Dermis microvascular lymphatic vessel endothelial cell (primary cell): ENCODE data around the gene STK32B. TPM values are rescaled to one million over a fixed set of nuclear protein-coding genes. Genes with fewer than 3 reads are reported as not detected.
A peak's percentile ranks its signal among the peaks of the same experiment; 100 is the strongest.
"Not testable (repeated sequence)": the region's sequence is repeated elsewhere in the genome, so short reads cannot be mapped to it uniquely, and the experiment has no call there.

Experiments
- DNase-seq, 2 donors: peaks; one replicate each; pipeline versions ENCODE4 v3.0.0 to v3.0.0-alpha.2; 2010; ENCODE audit warnings: low read depth in 2 of 2
- total RNA-seq: library from RNA; depleted of rRNA; stranded (reverse); fragments of >200 nt; gene quantifications from 2 replicates; pipeline ENCODE4 v1.2.1, GENCODE V29; 2014

STK32B gene
- total RNA-seq, 1 donor from 2014 or later, result 23.1 TPM

DNA sequence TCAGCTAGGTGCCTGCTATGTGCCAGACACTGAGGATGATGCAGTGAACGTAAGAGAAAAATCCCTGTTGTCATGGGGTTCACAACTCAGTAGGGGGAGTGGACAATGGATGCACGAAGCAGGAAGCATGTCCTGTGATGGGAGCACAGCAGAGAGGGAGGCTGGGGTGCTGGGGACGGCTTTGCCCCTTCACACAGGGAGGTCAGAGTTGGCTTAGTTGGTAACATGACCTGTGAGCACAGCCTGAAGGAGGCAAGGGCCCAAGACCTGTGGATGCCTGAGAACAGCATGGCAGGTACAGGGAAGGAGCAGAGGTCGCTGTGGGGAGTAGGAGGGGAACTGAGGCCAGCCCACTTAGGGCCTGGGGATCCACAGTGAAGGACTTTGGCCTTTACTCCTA, 109.4 kb downstream of the STK32B start:
- no peak for DNase-seq

- DNase-seq, result no peak
Measured at GRCh38 chr4:5162909-5163508, 111.7 kb downstream of the STK32B start.

DNA sequence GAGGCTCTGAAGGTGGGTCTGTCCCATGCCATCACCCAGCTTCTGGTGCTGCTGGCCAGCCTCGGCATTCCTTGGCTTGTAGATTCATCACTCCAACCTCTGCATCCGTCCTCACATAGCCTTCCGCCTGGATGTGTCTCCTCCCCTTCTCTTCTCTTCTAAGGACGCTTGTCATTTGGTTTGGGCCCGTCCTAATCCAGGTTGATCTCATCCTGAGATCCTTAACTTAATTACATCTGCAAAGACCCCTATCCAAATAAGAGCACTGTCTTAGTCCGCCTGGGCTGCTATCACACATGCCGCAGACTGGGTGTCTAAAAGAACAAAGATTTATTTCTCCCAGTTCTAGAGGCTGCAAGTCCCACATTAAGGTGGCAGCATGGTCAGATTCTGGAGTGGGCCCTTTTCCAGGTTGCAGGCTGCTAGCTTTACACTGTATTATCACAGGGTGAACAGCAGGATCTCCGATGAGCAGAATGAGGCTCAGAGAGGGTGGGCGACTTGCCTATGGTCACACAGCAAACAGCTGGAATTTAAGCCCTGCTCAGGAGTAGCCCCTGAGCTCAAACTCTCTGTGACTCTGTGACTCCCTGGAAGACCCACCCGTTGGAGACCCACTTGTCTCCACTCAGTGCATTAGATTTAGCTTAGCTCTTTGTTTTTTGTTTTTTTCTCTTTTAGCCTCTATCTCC, 113.1 kb downstream of the STK32B start:
- no peak for DNase-seq

DNA sequence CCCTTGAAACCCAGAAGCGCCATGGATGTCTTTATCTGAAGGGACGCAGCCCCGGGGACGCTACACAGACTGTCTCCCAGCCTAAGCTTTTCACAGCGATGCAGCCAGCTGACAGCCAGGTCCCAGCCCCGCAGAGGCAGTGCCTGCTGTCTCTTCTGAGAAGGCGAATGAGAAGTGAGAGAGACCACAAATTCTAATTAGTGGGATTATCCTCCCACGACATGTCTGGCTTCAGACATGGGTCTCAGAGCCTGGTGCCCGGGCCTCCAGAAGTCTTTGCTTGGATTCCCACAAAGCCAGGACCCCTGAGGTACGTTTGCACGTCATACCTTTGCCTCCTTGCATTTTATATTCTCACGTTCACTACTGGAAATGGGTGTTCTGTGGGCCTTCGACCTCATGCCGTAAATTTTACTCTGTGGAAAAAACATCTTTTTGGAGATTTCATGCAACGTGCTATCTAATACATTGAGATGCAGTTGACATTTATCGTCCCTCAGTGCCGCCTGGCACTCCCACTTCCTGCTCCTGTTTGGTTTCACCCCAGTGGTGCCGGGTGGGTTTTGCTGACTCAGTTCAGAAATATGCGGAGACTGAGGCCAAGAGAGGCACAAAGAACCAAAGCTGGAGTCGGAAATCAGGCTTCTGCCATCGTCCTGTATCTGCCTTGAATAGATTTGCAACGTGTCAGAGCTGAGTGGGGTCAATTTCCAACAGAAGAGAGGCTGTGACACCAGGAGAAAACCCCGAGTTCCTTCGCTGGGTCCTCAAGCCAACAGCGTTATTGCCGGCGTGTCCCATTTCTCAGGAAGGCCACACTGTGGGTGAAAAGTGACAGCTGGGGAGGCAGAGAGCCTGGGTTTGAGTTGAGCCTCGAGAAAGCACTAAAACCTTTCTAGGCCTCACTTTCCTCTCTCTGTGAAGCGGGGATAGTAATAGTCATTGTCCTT, 114.4 kb downstream of the STK32B start:
- peak in 1 of 2 donors; percentile 71 for DNase-seq

- no peak for DNase-seq
Measured at GRCh38 chr4:5166377-5166776, 115.1 kb downstream of the STK32B start.

DNA sequence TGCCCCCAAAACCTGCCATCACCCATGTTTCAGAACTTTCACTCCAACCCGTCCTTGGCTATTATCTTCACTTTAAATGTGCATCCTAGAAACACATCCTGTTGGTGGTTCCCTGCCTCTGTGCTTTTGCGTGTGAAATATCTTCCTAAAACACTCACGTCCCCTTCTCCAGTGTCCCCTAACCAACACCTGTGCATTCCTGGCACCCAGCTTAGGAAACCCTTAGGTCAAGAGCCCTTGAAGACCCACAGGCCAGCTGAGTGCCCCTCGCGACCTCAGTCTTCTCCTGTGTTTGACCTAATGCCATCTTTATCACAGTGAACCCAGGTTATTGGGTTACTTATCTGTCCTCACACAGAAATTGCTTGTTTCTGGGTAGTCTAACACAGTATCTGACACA, 117.6 kb downstream of the STK32B start:
- no peak for DNase-seq

DNA sequence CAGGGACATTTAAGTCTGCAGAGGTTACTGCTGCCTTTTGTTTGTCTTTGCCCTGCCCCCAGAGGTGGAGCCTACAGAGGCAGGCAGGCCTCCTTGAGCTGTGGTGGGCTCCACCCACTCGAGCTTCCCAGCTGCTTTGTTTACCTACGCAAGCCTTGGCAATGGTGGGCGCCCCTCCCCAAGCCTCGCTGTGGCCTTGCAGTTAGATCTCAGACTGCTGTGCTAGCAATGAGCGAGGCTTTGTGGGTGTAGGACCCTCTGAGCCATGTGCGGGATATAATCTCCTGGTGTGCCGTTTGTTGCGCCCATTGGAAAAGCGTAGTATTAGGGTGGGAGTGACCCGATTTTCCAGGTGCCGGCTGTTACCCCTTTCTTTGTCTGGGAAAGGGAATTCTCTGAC, 124.6 kb downstream of the STK32B start:
- DNase-seq, result not testable (repeated sequence)

- DNase-seq, result no peak
Measured at GRCh38 chr4:5184606-5185005, 133.3 kb downstream of the STK32B start.

DNA sequence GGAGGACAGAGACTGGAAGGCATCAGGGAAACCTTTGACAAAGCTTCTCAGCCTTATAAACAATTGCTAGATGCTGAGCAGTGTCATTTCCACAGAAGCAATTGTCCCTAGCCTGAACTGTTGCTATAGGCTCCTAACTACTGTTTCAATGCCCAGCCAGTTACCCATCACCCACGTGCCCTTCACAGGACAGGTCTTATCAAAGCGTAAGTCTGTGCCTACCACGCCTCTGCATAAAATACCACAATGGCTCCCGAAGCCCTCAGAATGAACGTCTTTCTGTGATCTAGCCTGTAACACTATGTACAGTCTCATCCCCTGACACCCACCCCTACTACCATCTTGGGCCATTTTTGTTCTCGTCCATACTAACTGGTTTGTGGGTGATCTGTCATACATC, 134.3 kb downstream of the STK32B start:
- no peak for DNase-seq

GRCh38 chr4:5186271-5187064, 135.2 kb downstream of the STK32B start:
- DNase-seq, result peak; percentile 88 to 96

DNA sequence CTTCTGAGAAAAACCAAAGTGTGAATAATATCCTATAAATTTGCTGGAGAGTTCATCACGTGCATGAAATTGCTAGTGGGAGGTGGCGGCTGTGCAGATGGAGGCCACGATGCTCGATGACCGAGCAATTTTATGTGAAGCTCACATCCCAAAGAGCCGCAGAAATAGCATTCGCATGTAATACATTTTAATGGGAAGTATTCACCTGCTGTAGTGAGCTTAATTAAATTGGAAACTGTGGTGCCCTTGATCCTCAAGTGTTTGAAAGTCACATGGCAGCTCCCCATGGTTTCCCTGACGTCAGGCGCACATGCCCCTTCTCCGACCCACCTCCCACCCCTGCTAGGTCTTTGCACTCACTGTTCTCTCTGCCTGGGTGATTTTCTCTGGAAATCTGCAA, 136.8 kb downstream of the STK32B start:
- DNase-seq, result no peak

GRCh38 chr4:5191831-5192230, 140.6 kb downstream of the STK32B start:
- DNase-seq, result no peak

DNA sequence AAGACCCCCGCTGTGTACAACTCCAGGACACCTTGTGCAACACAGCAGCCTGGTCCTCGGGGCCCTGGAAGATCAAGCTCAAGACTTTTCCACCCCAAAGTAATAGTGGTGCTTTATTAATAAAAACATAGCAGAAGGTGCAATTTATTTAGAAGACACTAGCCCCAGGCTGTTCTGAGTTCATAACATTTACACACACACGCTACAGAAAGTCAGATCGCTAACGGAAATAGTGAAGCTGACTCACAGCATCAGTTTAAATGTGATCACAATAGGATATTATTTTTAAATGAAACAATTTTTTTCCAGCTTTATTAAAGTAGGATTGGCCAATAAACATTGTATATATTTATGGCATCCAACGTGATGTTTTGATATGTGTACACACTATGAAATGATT, 141.0 kb downstream of the STK32B start:
- peak in 1 of 2 donors; percentile 32 for DNase-seq

- no peak for DNase-seq
Measured at GRCh38 chr4:5192678-5193077, 141.4 kb downstream of the STK32B start.

GRCh38 chr4:5198656-5199541, 147.6 kb downstream of the STK32B start:
- no peak for DNase-seq

GRCh38 chr4:5199912-5200311, 148.6 kb downstream of the STK32B start:
- no peak for DNase-seq

DNA sequence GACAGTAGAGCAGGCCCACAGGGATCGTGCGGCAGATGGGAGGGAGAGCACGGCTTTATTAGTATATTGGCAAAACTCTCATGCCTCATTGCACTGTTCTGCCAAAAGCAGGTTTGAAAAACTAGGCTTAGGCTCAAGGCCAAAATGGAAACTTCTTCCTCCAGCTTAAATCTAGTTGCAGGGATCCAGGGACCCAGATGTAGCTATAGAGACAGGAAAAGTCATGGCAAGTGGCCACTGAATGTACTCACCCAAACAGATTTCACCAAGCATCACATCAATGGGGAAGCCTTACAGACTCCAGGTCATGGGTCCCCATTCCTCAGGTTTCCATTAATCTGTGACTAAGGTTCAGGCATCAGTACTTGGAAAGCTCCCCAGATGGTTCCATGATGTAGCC, 149.2 kb downstream of the STK32B start:
- DNase-seq, result no peak

DNA sequence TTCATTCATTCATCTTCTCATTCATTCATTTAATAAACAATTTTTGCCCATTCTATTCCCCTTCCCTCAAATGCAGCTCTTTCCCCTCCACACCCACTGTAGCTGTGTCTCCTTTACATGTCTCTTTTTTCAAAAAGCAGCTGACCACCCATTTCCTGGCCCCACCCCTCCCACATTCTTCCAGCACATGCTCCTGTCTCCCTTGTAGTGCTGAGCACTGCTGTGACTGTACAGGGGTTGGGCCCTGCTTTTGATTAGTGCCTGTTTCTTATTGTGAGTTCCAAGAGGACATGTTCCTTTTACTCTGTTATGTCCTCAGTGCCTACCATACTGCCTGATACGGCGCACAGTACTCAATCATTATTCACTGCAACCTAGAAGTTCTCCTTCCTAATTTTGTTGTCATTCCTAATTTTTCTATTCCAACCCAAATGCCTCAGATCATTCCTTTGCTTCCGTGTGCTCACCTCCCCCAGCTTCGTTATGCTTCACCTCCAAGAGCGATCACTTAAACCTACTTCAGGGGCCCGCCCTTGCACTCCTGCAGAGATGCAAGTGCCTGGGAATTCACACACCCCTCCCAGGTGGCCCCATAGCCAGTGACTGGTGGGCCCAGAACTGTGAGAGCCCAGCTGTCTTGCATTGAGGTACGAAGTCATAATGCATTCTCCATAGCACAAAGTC, 152.2 kb downstream of the STK32B start:
- DNase-seq, result no peak

GRCh38 chr4:5203993-5204310, 152.7 kb downstream of the STK32B start:
- DNase-seq, result no peak

GRCh38 chr4:5204781-5205180, 153.5 kb downstream of the STK32B start:
- DNase-seq, result no peak
